ENCODE data around the gene SF3A2.

SF3A2 gene

DNA sequence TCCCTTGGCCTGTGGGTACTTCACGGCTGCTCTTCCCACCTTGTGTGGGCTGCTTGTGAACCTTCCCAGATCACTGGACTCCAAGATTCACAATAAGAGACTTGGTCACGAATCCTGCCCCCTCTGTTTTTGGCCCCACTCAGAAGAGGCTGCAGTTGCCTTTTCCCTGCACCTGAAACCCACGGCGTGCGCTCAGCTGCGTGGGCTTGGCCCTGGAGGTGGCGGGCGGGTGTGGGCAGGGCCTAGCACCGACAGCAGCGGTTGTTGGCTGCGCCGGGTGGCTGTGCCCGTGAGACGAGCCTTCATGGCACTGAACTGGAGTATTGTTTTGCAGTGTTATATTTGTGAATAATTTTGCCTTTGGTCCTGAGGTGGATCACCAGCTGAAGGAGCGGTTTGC, 34.3 kb upstream of the SF3A2 start:
- no peak for TF ChIP-seq SPI1 (IDR thresholded peaks at IDR 0.05; ENCODE audit: low read depth, low read length)
- TF ChIP-seq TAF1 (IDR thresholded peaks at IDR 0.05; ENCODE audit: low read depth, low read length), result no peak
- TF ChIP-seq POLR2A (IDR thresholded peaks at IDR 0.05; ENCODE audit: low read depth, low read length), result no peak
- TF ChIP-seq POU2F2 (IDR thresholded peaks at IDR 0.05; ENCODE audit: low read depth, low read length), result no peak
- no peak for TF ChIP-seq POLR2AphosphoS5 (IDR thresholded peaks at IDR 0.05; ENCODE audit: low read depth, low read length)
- TF ChIP-seq PAX5 (IDR thresholded peaks at IDR 0.05; ENCODE audit: insufficient read depth, low read length, severe bottlenecking), result no peak
- DNase-seq (ENCODE audit: insufficient read length, low spot score) (no peak), FAIRE-seq (no peak)

- DNase-seq (ENCODE audit: insufficient read length, low spot score) (no peak), FAIRE-seq (no peak)
- no peak for TF ChIP-seq POLR2AphosphoS5 (IDR thresholded peaks at IDR 0.05; ENCODE audit: low read depth, low read length)
- no peak for TF ChIP-seq PAX5 (IDR thresholded peaks at IDR 0.05; ENCODE audit: insufficient read depth, low read length, severe bottlenecking)
- TF ChIP-seq SPI1 (IDR thresholded peaks at IDR 0.05; ENCODE audit: low read depth, low read length), result no peak
- TF ChIP-seq POU2F2 (IDR thresholded peaks at IDR 0.05; ENCODE audit: low read depth, low read length), result no peak
- no peak for TF ChIP-seq TAF1 (IDR thresholded peaks at IDR 0.05; ENCODE audit: low read depth, low read length)
- no peak for TF ChIP-seq POLR2A (IDR thresholded peaks at IDR 0.05; ENCODE audit: low read depth, low read length)
Measured at GRCh38 chr19:2207008-2207407, 29.6 kb upstream of the SF3A2 start.

DNA sequence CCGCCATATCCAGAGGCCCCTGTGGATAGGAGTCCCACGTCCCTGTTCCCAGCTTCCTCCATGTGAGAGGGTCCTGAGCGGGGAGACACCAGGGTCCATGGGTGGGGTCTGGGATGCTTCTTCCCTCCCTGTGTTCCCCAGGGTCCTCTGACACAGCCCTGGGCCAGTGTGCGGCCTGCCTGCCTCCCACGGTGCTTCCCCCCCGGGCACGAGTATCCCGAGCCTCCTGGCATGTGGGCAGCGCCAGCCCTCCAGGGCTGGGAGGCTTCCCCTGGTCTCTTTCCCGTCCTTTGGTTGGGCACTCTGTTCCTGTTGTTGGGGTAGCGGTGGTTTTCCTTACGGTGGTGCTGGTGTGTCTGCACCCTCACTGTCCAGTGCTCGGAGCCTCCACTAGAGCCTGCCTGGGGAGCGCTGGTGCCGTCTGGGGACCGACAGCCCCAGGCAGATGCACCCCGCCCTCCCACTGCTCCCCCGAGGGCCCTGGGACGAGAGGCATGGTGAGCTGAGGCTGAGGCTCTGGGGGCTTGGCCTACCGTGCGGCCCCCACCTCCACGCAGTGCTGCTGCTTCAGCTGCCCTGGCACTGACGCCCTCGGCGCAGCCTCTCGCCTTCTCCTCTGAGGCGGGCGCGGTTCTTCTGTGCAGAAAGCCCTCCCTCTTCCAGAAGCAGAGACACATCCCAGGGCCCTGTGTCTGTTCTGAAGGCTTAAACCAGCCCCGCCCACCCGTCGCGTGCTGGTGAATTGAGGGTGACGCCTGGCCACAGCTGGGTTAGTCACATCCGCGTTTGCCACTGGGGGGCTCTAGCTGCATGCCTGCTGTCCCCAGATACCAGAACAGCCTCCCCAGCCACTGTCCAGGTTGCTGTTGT, 28.4 kb upstream of the SF3A2 start:
- TF ChIP-seq PAX5 (IDR thresholded peaks at IDR 0.05; ENCODE audit: insufficient read depth, low read length, severe bottlenecking) (peak; percentile 38), TAF1 (IDR thresholded peaks at IDR 0.05; ENCODE audit: low read depth, low read length) (no peak)
- FAIRE-seq (no peak), DNase-seq (ENCODE audit: insufficient read length, low spot score) (peak; percentile 82)

- FAIRE-seq (no peak), DNase-seq (ENCODE audit: insufficient read length, low spot score) (no peak)
- TF ChIP-seq PAX5 (IDR thresholded peaks at IDR 0.05; ENCODE audit: insufficient read depth, low read length, severe bottlenecking) (no peak), TAF1 (IDR thresholded peaks at IDR 0.05; ENCODE audit: low read depth, low read length) (no peak)
Measured at GRCh38 chr19:2208975-2209374, 27.6 kb upstream of the SF3A2 start.

DNA sequence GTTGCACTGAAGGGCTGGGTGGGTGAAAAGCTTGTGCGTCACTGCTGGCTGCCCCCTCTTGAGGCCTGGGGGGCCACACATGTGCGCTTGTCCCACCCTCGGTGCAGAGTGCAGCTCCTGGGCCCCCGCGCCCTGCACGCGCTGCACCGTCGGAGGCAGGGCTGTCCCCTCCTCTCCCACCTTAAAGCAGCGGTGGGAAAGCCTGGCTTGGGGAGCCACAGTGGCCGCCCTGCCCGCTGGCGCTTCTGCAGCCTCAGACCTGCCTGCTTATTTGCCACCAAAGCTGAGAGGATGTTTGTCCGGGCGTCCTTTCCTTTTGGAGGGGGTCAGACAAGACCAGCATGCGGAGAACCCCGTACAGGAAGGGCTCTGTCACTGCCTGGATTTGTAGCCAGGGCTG, 27.2 kb upstream of the SF3A2 start:
- DNase-seq (ENCODE audit: insufficient read length, low spot score), result no peak
- TF ChIP-seq SPI1 (IDR thresholded peaks at IDR 0.05; ENCODE audit: low read depth, low read length) (no peak), POU2F2 (IDR thresholded peaks at IDR 0.05; ENCODE audit: low read depth, low read length) (no peak), POLR2AphosphoS5 (IDR thresholded peaks at IDR 0.05; ENCODE audit: low read depth, low read length) (no peak), PAX5 (IDR thresholded peaks at IDR 0.05; ENCODE audit: insufficient read depth, low read length, severe bottlenecking) (no peak), POLR2A (IDR thresholded peaks at IDR 0.05; ENCODE audit: low read depth, low read length) (no peak), TAF1 (IDR thresholded peaks at IDR 0.05; ENCODE audit: low read depth, low read length) (no peak)
- FAIRE-seq, result no peak

DNA sequence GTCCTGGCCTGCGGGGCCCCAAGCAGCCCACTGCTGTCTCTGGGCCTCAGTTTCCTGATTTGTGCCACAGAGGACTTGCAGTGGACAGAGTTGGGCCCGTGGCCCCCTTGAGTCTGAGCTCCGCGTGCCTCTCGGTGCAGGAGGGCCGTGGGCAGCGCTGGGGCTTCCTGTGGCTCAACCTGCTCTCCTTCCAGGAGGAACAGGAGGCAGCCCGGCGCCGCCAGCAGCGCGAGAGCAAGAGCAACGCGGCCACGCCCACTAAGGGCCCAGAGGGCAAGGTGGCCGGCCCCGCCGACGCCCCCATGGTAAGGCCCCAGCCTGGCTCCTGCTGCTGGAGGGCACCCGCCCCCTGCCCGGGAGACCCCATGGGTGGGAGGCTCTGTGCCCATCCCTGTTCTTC, 26.4 kb upstream of the SF3A2 start:
- DNase-seq (ENCODE audit: insufficient read length, low spot score) (no peak), FAIRE-seq (no peak)
- TF ChIP-seq POLR2AphosphoS5 (IDR thresholded peaks at IDR 0.05; ENCODE audit: low read depth, low read length) (no peak), PAX5 (IDR thresholded peaks at IDR 0.05; ENCODE audit: insufficient read depth, low read length, severe bottlenecking) (no peak)

DNA sequence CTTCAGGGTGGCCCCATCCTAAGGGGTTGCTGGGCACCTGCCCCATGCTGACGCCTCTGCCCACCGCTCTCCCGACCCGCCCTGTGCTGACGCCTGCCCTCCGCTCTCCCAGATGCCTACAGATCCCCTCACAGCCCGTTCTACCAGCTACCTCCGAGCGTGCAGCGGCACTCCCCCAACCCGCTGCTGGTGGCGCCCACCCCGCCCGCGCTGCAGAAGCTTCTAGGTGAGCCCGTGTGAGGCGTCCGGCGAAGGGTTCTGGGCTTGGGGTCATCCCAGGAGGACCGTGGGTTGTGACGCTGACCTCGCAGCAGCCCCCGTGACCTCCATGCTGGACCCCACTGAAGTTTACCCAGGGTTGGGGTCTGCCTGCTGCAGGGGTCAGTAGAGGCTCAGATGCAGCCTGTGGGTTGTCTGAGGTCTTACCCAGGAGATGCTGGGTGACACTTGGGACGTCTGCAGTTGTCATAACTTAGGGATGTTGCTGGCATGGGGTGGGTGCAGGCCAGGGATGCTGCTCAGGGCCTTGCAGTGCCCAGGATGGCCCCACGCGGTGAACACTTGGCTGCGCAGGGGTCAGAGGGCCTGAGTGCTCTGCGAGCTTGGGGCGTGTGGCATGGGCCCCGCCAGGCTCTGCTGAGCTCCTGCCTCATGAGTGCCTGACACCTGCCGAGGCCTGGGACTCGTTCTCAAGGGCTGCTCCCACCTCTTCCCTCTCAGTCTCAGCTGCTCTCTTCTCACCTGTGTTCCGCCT, 25.5 kb upstream of the SF3A2 start:
- TF ChIP-seq POLR2A (IDR thresholded peaks at IDR 0.05; ENCODE audit: low read depth, low read length) (no peak), TAF1 (IDR thresholded peaks at IDR 0.05; ENCODE audit: low read depth, low read length) (no peak), PAX5 (IDR thresholded peaks at IDR 0.05; ENCODE audit: insufficient read depth, low read length, severe bottlenecking) (no peak), POLR2AphosphoS5 (IDR thresholded peaks at IDR 0.05; ENCODE audit: low read depth, low read length) (no peak), SPI1 (IDR thresholded peaks at IDR 0.05; ENCODE audit: low read depth, low read length) (no peak), POU2F2 (IDR thresholded peaks at IDR 0.05; ENCODE audit: low read depth, low read length) (no peak)
- FAIRE-seq (no peak), DNase-seq (ENCODE audit: insufficient read length, low spot score) (no peak)

DNA sequence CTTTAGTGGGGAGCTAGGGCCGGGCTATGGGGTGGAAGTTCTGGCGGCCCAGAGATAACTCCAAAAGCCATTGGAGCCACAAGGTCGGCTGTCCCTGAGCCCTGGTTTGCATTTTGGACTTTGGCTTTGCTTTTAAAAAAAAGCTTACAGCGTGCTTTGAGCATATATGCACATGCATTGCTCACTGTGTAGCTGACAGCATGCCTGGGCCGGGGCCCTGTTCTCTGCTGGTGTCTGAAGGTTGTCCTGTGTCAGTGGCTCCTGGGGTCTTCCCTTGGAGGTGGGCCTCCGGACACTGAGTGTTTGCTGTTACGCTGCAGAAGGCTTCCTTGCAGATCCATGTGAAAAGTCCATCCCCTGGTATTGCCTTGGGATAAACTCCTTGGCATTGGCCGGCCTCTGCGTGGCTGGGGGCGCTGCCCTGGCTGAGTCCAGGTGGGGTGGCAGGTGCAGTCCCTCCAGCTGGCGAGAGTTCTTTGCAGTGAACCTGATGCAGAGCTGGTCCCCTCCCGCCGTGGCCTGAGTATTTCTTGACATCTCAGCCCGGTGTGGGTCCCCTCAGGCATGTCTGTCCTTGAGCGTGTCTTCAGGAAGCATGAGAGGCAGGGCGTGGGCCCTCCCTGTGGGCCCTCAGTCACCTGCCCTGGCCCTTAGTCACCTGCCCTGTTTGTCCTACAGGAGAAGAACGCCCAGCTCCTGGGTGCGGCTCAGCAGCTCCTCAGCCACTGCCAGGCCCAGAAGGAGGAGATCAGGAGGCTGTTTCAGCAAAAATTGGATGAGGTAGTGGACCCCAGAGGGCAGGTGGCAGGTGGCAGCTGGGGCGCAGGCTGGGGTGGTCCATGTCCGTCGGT, 23.5 kb upstream of the SF3A2 start:
- DNase-seq (ENCODE audit: insufficient read length, low spot score) (no peak), FAIRE-seq (no peak)
- TF ChIP-seq POLR2AphosphoS5 (IDR thresholded peaks at IDR 0.05; ENCODE audit: low read depth, low read length) (no peak), PAX5 (IDR thresholded peaks at IDR 0.05; ENCODE audit: insufficient read depth, low read length, severe bottlenecking) (no peak), SPI1 (IDR thresholded peaks at IDR 0.05; ENCODE audit: low read depth, low read length) (no peak), POLR2A (IDR thresholded peaks at IDR 0.05; ENCODE audit: low read depth, low read length) (no peak)

DNA sequence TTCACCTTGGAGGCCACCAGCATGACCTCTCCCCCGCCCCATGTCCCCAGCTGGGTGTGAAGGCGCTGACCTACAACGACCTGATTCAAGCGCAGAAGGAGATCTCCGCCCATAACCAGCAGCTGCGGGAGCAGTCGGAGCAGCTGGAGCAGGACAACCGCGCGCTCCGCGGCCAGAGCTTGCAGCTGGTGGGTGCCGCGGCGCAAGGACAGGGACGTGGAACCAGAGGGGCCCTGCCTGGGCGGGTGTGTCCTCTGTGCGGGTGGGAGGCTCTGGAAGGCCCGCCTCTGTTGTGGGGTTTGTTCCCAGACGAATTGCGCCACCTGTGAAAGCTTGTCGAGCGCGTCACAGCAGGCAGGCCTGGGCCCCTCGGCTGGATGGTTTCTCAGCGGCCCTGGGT, 22.8 kb upstream of the SF3A2 start:
- TF ChIP-seq POU2F2 (IDR thresholded peaks at IDR 0.05; ENCODE audit: low read depth, low read length) (no peak), POLR2A (IDR thresholded peaks at IDR 0.05; ENCODE audit: low read depth, low read length) (no peak), PAX5 (IDR thresholded peaks at IDR 0.05; ENCODE audit: insufficient read depth, low read length, severe bottlenecking) (no peak), TAF1 (IDR thresholded peaks at IDR 0.05; ENCODE audit: low read depth, low read length) (no peak), POLR2AphosphoS5 (IDR thresholded peaks at IDR 0.05; ENCODE audit: low read depth, low read length) (no peak), SPI1 (IDR thresholded peaks at IDR 0.05; ENCODE audit: low read depth, low read length) (no peak)
- DNase-seq (ENCODE audit: insufficient read length, low spot score) (no peak), FAIRE-seq (no peak)

Measured in GM12891 (cell line).